H9 (cell line): Measurements from ENCODE around the gene PGK1. TPM values are rescaled to one million over a fixed set of nuclear protein-coding genes. Genes with fewer than 3 reads are reported as not detected.

Experiments
- DNase-seq: peaks from one replicate; pipeline ENCODE4 v3.0.0-alpha.2; 2017
- H2AFZ ChIP-seq: one replicate; pipeline ENCODE4 v1.6.1; 2013; ENCODE audit warnings: mild to moderate bottlenecking, low read length, control low read depth, moderate library complexity
- H2AK5ac ChIP-seq: 2 replicates; pipeline ENCODE4 v1.6.1; 2013; ENCODE audit warnings: low read length, control low read depth, mixed read lengths; ENCODE audit not compliant: insufficient read length
- H2BK120ac ChIP-seq: one replicate; pipeline ENCODE4 v1.6.1; 2013; ENCODE audit warnings: low read depth, mild to moderate bottlenecking, low read length, control low read depth, inconsistent platforms; ENCODE audit not compliant: poor library complexity, severe bottlenecking
- H2BK12ac ChIP-seq: 2 replicates; pipeline ENCODE4 v1.6.1; 2013; ENCODE audit warnings: low read length, control low read depth, mixed read lengths, low read depth; ENCODE audit not compliant: insufficient read length
- H2BK15ac ChIP-seq: 2 replicates; pipeline ENCODE4 v1.6.1; 2013; ENCODE audit warnings: low read depth, low read length, control low read depth
- H2BK20ac ChIP-seq: one replicate; pipeline ENCODE4 v1.6.1; 2013; ENCODE audit warnings: low read depth, mild to moderate bottlenecking, low read length, control low read depth, inconsistent platforms; ENCODE audit not compliant: poor library complexity, severe bottlenecking
- H2BK5ac ChIP-seq: 2 replicates; pipeline ENCODE4 v1.6.1; 2013; ENCODE audit warnings: low read length, control low read depth, mixed read lengths; ENCODE audit not compliant: insufficient read length
- H3K14ac ChIP-seq: 2 replicates; pipeline ENCODE4 v1.6.1; 2013; ENCODE audit warnings: low read length, control low read depth; ENCODE audit not compliant: insufficient read depth
- H3K18ac ChIP-seq: 2 replicates; pipeline ENCODE4 v1.6.1; 2013; ENCODE audit warnings: low read depth, mild to moderate bottlenecking, mixed read lengths, low read length, control low read depth; ENCODE audit not compliant: insufficient read length
- H3K23ac ChIP-seq: 2 replicates; pipeline ENCODE4 v1.6.1; 2013; ENCODE audit warnings: low read length, control low read depth, mixed read lengths, low read depth; ENCODE audit not compliant: insufficient read length
- H3K23me2 ChIP-seq: 2 replicates; pipeline ENCODE4 v1.6.1; 2013; ENCODE audit warnings: low read depth, mild to moderate bottlenecking, mixed read lengths, low read length, control low read depth; ENCODE audit not compliant: insufficient read length, poor library complexity, severe bottlenecking
- H3K27ac ChIP-seq: 2 replicates; pipeline ENCODE4 v1.5.1; 2013; ENCODE audit warnings: low read length, control low read depth, mixed read lengths, low read depth; ENCODE audit not compliant: insufficient read length
- H3K27me3 ChIP-seq: 2 replicates; pipeline ENCODE4 v1.6.1; 2013; ENCODE audit warnings: low read length, control low read depth, inconsistent platforms; ENCODE audit not compliant: insufficient read depth
- H3K4ac ChIP-seq: 2 replicates; pipeline ENCODE4 v1.6.1; 2013; ENCODE audit warnings: low read depth, mild to moderate bottlenecking, control low read depth, inconsistent platforms, low read length, moderate library complexity
- H3K4me1 ChIP-seq: 2 replicates; pipeline ENCODE4 v1.6.1; 2013; ENCODE audit warnings: low read length, control low read depth, inconsistent platforms; ENCODE audit not compliant: insufficient read depth
- H3K4me2 ChIP-seq: 2 replicates; pipeline ENCODE4 v1.6.1; 2013; ENCODE audit warnings: low read length, control low read depth, mixed read lengths; ENCODE audit not compliant: insufficient read length, insufficient read depth
- H3K56ac ChIP-seq: 2 replicates; pipeline ENCODE4 v1.6.1; 2013; ENCODE audit warnings: low read depth, mild to moderate bottlenecking, mixed read lengths, low read length, control low read depth; ENCODE audit not compliant: insufficient read length
- H3K79me1 ChIP-seq: 2 replicates; pipeline ENCODE4 v1.6.1; 2013; ENCODE audit warnings: low read depth, mild to moderate bottlenecking, moderate library complexity, low read length, control low read depth, inconsistent platforms; ENCODE audit not compliant: insufficient read depth, poor library complexity, severe bottlenecking
- H3K79me2 ChIP-seq: 2 replicates; pipeline ENCODE4 v1.6.1; 2013; ENCODE audit warnings: low read length, control low read depth, inconsistent platforms; ENCODE audit not compliant: insufficient read depth
- H3K9ac ChIP-seq: 2 replicates; pipeline ENCODE4 v1.6.1; 2013; ENCODE audit warnings: low read length, control low read depth, mixed read lengths; ENCODE audit not compliant: insufficient read length; ENCODE audit errors: extremely low read depth
- H3K9me3 ChIP-seq: one replicate; pipeline ENCODE4 v1.6.1; 2013; ENCODE audit warnings: low read depth, low read length, inconsistent platforms; ENCODE audit not compliant: control insufficient read depth
- H3T11ph ChIP-seq: one replicate; pipeline ENCODE4 v1.6.1; 2013; ENCODE audit warnings: mild to moderate bottlenecking, low read length, control low read depth, inconsistent platforms
- H4K20me1 ChIP-seq: one replicate; pipeline ENCODE4 v1.6.1; 2013; ENCODE audit not compliant: control insufficient read depth, insufficient read length, insufficient read depth
- H4K5ac ChIP-seq: 2 replicates; pipeline ENCODE4 v1.6.1; 2013; ENCODE audit warnings: low read depth, mild to moderate bottlenecking, mixed read lengths, low read length, control low read depth; ENCODE audit not compliant: insufficient read length
- H4K8ac ChIP-seq: replicated peaks from 2 replicates; pipeline ENCODE4 v1.6.1; 2013; ENCODE audit warnings: low read length, control low read depth, mixed read lengths, low read depth; ENCODE audit not compliant: insufficient read length
- H4K91ac ChIP-seq: 2 replicates; pipeline ENCODE4 v1.6.1; 2013; ENCODE audit warnings: low read depth, mild to moderate bottlenecking, moderate library complexity, mixed read lengths, low read length, control low read depth; ENCODE audit not compliant: insufficient read length
- H3K27ac Mint-ChIP-seq, 3 experiments: 2 replicates in 2 of 3; 3 replicates in 1 of 3; pipeline ENCODE4 v1.8.0; 2020 to 2021; ENCODE audit warnings: mixed read lengths in 3 of 3, mild to moderate bottlenecking in 1 of 3, moderate library complexity in 1 of 3
- H3K27me3 Mint-ChIP-seq: 2 replicates; pipeline ENCODE4 v1.8.0; 2021; ENCODE audit warnings: low read depth, mild to moderate bottlenecking, moderate library complexity, mixed read lengths
- H3K36me3 Mint-ChIP-seq, 3 experiments: 2 replicates in 2 of 3; 3 replicates in 1 of 3; pipeline ENCODE4 v1.8.0; 2020 to 2021; ENCODE audit warnings: low read depth in 3 of 3, mixed read lengths in 3 of 3; ENCODE audit not compliant: insufficient read depth in 1 of 3
- H3K4me1 Mint-ChIP-seq, 2 experiments: 2 replicates each; pipeline ENCODE4 v1.8.0; 2020; ENCODE audit warnings: mixed read lengths in 2 of 2
- H3K4me3 Mint-ChIP-seq, 2 experiments: 2 replicates in 1 of 2; 3 replicates in 1 of 2; pipeline ENCODE4 v1.8.0; 2020 to 2021; ENCODE audit warnings: mild to moderate bottlenecking in 2 of 2, mixed read lengths in 2 of 2, moderate library complexity in 1 of 2
- H3K9me3 Mint-ChIP-seq, 2 experiments: 2 replicates in 1 of 2; 3 replicates in 1 of 2; pipeline ENCODE4 v1.8.0; 2020; ENCODE audit warnings: mild to moderate bottlenecking in 2 of 2, mixed read lengths in 2 of 2, moderate library complexity in 1 of 2
- WGBS: extraction: QIAGEN DNeasy Blood & Tissue Kit; methylation state at CpG from one replicate; pipeline ENCODE4 v1.1.7; 2013; ENCODE audit warnings: missing lambda C conversion rate, low lambda C conversion rate, mixed read lengths; ENCODE audit not compliant: insufficient read length; ENCODE audit errors: extremely low coverage; 5-methylcytosine and 5-hydroxymethylcytosine counted together
- total RNA-seq: library from RNA; stranded (reverse); gene quantifications from 2 replicates; pipeline ENCODE4 v1.2.1, GENCODE V29; 2021
- TF ChIP-seq, protein P1 (sequence below): fragments of 200-600 bp; sonication (generic); conservative IDR thresholded peaks from 3 replicates; pipeline ENCODE4 v1.8.0; 2021; ENCODE audit warnings: antibody characterized with exemption, mild to moderate bottlenecking

PGK1 gene
- total RNA-seq, 1 experiment from 2014 or later: 581 TPM

DNA sequence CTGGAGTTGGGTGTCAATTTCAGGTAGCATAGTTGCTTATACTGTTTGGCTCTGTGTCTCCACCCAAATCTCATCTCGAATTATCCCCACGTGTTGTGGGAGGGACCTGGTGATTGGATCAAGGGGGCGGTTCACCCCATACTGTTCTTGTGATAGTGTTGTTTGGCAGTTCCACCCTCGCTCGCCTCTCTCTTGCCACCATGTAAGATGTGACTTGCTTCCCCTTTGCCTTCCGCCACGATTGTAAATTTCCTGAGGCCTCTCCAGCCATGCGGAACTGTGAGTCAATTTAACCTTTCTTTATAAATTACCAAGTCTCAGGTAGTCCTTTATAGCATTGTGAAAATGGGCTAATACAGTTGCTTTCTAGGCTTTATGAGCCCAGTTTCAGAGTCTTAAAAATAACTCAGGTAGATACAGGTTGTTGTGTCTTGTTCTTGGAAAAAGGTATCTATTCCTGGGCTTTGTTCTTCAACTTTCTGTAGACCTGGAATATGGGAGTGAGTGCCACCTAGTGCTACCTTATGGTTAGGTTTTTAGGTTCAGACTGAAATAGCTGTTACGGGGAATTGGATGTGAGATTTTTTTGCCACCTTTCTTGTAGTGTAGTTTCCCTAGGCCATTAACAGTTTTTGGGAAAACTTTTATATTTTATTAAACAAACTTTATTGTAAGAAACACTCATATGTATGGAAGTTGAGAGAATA is 15.6 kb downstream of the PGK1 start:
- Mint-ChIP-seq H3K27ac (peak overlapping the region in 2 of 3 experiments; percentile 5 to 66; a peak in 2 of 7 replicates), H3K4me1 (no peaks in the 10 kb centered on the region; a peak in 1 of 4 replicates), H3K27me3 (no peaks in the 10 kb centered on the region), H3K36me3 (peaks cover 64 to 92% (median 89%) of the 10 kb centered on the region in 3 experiments), H3K4me3 (no peak overlapping the region), H3K9me3 (peaks cover 70 to 78% of the 10 kb centered on the region in 2 experiments)
- TF ChIP-seq, protein P1, sequence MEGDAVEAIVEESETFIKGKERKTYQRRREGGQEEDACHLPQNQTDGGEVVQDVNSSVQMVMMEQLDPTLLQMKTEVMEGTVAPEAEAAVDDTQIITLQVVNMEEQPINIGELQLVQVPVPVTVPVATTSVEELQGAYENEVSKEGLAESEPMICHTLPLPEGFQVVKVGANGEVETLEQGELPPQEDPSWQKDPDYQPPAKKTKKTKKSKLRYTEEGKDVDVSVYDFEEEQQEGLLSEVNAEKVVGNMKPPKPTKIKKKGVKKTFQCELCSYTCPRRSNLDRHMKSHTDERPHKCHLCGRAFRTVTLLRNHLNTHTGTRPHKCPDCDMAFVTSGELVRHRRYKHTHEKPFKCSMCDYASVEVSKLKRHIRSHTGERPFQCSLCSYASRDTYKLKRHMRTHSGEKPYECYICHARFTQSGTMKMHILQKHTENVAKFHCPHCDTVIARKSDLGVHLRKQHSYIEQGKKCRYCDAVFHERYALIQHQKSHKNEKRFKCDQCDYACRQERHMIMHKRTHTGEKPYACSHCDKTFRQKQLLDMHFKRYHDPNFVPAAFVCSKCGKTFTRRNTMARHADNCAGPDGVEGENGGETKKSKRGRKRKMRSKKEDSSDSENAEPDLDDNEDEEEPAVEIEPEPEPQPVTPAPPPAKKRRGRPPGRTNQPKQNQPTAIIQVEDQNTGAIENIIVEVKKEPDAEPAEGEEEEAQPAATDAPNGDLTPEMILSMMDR: peak; percentile 51
- Histone ChIP-seq H3K23ac (no peak overlapping the region), H3K23me2 (no peaks in the 10 kb centered on the region), H2BK5ac (no peak overlapping the region), H4K20me1 (peaks cover 2% of the 10 kb centered on the region), H2BK120ac (no peak overlapping the region), H2AK5ac (no peak overlapping the region), H3K79me1 (no peaks in the 10 kb centered on the region), H3K79me2 (0 out of 2 replicates have a peak, but pooled peaks cover 2% of the 10 kb centered on the region), H3K4me2 (no peak overlapping the region), H2BK20ac (no peak overlapping the region), H3T11ph (no peak overlapping the region), H3K27ac (no peak overlapping the region), H3K14ac (no peak overlapping the region), H3K27me3 (no peaks in the 10 kb centered on the region), H2AFZ (no peak overlapping the region), H3K4me1 (no peaks in the 10 kb centered on the region), H4K5ac (no peak overlapping the region), H3K18ac (no peak overlapping the region), H3K9ac (no peak overlapping the region), H2BK15ac (no peak overlapping the region), H2BK12ac (no peak overlapping the region), H3K56ac (no peak overlapping the region), H3K9me3 (peaks cover 25% of the 10 kb centered on the region), H4K8ac (no peak overlapping the region), H3K4ac (no peak overlapping the region), H4K91ac (no peak overlapping the region)
- WGBS: no CpG with 5 or more reads among the region's 9 CpGs
- DNase-seq: no peak
